GM04504 (cell line): ENCODE results near the gene ASB15.

ENCODE experiments used
- DNase-seq: peaks from one replicate; pipeline ENCODE4 v3.0.0-alpha.2; 2012; ENCODE audit warnings: low read depth

The ASB15 gene

DNA sequence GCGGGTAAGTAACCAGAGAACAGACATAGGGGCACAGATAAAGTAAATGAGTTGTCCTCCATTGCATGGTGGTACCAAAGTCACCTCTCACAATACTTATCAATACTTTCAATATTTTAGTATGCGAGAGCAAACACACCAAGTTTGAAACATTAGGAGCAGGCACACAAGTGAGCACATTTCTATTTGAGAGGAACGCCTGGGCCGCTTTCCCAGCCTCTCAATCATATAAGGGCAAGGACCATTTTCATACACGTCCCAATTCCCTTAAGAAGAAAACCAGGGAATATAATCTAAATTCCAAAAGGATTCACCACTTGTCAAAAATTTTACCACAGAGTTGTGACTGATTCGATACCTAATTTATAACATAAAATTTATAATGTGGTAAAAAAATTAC, 61.6 kb downstream of the ASB15 start:
- DNase-seq, result no peak

GRCh38 chr7:123665157-123665556, 63.5 kb downstream of the ASB15 start:
- DNase-seq, result no peak

DNA sequence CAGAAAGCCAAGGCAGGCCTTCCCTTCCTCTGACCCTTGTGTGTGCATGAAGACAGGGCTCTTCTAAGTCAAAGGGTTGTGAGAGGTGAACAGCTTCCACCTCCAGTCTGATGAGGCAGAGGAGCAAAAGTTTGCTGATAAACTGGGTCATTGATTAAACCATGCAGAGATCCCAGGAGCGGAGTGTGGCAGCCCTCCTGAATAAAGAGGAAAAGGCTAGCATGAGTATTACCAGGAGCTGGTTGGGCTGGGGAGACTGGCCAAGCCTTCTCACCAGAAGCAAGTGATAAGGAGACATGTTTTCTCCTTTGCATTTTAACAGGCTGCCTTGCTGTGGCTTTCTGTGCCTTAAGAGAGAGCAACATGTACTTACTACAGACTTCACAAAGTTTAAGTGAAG, 64.3 kb downstream of the ASB15 start:
- no peak for DNase-seq

- DNase-seq, result no peak
These were observed 64.9 kb downstream of the ASB15 start for GRCh38 chr7:123666492-123666891.

- no peak for DNase-seq
These were observed 67.9 kb downstream of the ASB15 start for GRCh38 chr7:123669485-123669884.

DNA sequence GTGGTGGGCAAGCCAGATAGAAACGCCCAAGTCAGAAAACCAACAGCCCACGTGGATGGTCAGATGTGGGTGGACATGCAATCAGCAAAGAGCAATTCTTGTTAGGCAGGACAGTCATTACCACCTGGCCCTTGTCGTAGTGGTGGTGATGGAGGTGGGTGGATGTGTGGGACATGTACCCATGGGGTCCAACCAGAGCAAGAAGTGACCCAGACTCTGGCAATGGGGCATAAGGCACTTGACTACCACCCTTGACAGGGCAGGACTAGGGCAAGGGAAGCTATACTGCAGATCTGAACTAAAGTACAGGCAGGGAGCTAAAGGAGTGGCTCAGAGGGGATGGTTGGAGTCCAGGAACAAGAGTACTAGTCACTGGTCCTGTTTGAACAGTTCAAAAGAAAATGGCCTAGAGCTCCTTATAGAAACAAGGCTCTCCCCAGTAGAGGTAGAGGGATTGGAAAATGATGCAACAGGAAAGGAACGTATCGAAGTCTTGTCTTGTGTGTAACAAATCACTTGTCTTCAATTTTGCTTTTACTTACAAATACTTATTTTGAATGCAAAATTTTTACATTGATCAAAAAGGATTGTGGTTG, 71.6 kb downstream of the ASB15 start:
- DNase-seq, result no peak

DNA sequence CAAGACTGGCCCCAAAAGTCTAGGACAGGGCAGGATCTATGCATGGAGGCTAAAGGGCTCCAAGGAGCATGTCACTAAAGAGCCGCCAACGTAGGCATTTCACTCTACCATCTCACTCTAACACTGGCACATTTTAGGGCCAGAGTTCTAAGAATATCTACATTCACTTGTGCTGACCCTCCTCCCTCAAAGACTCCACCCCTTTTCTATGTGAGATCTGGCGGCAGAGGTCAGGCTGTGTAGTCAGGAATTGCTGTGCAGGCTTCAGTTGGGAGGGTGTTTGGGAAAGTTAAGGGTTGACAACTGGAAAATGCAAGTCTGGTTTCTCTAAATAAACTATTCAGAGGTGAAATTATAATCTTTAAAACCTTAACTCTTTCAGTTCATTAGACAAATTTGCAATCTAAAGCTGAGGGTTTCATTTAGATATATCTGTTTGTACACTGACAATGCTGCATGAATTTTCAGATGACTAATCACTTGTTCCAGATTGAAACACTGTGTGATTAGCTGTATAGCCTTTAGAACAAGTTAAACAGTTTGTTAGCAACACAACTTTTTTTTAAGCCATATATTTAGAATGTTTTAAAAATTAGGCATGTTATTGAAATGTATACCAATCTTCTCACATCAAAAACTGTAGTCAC, 72.3 kb downstream of the ASB15 start:
- no peak for DNase-seq

DNA sequence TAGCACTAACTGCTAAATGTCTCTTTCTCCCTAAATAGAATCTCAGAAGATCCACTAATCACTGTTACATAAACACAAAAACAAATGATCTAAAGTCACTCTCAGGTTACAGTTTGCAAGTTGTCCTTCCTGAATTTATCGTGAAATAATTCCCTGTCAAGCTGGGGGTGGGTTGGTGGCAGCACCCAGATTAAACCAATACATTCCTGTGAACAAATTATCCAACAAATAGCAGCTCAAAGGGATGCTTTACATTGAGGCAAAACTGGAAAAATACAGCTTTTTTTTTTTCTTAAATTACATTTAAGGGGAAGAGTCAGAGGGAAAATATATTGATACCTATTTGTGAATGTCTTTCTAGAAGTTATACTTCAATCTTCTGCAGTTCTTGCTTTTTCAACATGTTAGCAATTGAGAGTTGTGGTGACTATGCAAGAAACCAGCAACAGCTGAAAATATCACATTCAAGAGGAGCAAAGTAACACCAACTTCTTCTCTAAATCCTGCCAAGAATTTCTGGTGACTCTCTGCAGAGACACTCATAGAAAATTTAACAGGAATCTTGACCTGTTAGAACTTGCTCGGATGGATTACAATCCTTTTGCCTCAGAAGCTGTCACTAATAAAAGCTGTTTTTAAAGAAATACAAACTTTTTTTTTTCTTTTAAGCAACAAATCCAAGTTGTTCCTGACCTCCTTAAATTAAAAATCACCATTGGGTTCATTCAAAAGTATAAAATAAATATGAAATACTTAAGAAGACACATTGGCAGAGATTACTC, 73.0 kb downstream of the ASB15 start:
- peak; percentile 30 for DNase-seq

GRCh38 chr7:123675181-123675473, 73.5 kb downstream of the ASB15 start:
- peak; percentile 32 for DNase-seq

DNA sequence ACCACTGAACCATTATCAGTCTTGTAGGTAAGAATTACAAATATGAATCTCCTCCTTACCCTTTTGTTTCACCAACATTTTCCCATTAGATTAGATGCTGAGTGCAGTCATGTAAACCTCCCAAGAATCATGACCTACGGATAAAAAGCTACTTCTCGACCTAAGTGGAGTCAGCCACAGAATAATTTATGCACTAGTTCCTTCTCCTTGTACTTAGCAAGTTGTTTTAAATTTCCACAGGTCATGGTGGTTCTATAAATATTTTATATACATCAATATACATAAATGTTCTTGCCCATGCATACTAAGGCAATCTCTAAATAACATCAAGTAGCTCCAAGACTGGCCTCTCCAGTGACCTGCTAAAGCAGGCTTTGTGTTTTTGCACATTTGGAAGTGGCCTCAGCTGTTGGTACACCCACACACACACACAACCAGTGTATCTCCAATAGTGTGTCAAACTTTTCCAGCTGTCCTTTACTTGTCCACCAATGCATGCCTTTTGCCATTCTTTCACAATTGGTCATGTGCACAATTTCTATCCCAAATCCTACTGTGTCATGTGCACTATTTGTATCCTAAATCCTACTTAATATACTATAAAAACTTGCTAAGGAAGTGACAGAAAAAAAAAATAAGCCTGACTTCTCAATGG, 75.6 kb downstream of the ASB15 start:
- no peak for DNase-seq

DNA sequence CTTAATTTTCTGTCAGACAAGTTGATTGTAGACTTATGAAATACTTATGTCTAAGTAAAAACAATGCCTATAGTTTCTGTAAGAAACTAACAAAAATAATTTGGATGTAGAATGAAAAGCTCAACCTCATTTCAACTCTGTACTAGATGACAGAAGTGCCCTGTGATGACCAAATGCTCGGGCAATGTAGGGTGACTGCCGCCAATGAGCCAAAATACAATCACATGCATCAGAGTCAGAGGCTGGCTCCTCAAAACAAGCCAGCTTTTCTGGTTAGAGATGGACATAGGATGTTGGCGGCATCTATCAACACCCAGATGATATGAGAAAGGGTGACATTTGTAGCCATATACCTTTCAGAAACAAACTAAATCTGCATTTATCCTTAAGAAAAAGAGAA, 78.0 kb downstream of the ASB15 start:
- DNase-seq, result no peak

- no peak for DNase-seq
These were observed 79.0 kb downstream of the ASB15 start for GRCh38 chr7:123680580-123680979.

DNA sequence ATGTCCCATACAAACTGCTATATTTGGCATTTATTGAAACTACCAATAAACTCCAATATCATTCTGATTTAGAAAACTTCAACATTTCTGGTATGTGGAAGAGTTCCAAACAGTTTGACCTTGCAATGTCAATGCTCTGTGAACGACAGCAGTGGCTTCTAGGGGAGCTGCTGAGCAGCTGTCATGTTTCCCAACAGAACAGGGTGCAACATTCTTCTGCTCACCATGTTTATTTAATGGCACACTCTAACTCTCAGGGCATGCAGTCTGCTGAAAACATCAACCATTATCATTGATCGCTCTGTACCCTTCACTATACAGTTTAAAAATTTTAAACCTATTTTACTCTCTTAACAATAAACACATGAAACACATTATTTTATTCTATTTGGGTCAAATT, 79.9 kb downstream of the ASB15 start:
- DNase-seq, result no peak

DNA sequence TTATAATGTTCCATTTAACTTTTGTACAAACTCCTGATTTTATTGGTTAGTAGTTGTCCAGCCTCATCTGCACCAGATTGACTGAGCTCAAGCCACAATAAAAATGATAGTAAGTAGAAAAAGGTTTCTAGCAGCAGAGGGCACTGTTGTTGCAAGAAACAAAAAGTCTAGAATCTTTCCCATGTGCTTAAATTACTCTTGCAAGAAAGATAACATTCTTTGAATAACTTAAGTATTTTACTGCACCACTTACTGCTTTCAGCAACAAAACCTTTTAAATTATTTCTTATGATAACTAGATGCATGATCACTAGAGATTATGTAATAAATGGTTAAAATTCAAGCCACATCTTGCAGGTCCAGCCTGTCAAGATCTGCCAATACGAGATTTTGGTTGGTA, 81.1 kb downstream of the ASB15 start:
- peak; percentile 33 for DNase-seq

- no peak for DNase-seq
These were observed 85.5 kb downstream of the ASB15 start for GRCh38 chr7:123687161-123687560.

DNA sequence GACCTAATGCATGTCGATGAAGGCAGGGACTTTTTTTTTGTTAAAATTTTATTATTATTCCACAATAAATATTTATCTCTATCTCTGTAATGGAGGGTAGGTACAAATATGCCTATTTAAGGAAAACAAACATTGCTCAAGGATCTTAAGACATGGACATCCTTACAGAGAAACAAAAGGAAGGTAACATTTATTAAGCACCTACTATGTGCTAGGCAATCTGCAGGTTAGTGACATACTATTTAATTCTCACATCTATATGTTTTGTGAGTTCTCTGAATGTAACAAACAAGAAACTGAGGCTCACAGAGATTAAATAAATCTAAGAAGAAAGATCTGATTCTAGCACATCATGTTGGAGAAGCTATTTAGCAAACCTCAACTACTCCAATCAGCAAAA, 86.1 kb downstream of the ASB15 start:
- no peak for DNase-seq
